GM12801 (cell line): ENCODE measurements around the gene LYPLA2.

Experiments used
- TF ChIP-seq, protein P1 (sequence below): IDR thresholded peaks from one replicate; pipeline ENCODE4 v1.5.1; 2011; ENCODE audit warnings: control low read depth; ENCODE audit not compliant: insufficient read length; ENCODE audit errors: extremely low read depth

LYPLA2 gene

DNA sequence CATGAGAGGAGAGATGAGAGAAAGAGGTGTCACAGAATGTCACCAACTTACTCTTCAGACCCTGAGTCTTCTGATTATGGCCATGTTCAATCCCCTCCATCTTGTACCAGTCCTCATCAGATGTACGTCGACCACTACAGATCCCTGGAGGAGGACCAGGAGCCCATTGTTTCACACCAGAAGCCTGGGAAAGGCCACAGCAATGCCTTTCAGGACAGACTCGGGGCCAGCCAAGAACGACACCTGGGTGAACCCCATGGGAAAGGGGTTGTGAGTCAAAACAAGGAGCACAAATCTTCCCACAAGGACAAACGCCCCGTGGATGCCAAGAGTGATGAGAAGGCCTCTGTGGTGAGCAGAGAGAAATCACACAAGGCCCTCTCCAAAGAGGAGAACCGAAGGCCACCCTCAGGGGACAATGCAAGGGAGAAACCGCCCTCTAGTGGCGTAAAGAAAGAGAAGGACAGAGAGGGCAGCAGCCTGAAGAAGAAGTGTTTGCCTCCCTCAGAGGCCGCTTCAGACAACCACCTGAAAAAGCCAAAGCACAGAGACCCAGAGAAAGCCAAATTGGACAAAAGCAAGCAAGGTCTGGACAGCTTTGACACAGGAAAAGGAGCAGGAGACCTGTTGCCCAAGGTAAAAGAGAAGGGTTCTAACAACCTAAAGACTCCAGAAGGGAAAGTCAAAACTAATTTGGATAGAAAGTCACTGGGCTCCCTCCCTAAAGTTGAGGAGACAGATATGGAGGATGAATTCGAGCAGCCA is 39.7 kb upstream of the LYPLA2 start:
- TF ChIP-seq, protein P1, sequence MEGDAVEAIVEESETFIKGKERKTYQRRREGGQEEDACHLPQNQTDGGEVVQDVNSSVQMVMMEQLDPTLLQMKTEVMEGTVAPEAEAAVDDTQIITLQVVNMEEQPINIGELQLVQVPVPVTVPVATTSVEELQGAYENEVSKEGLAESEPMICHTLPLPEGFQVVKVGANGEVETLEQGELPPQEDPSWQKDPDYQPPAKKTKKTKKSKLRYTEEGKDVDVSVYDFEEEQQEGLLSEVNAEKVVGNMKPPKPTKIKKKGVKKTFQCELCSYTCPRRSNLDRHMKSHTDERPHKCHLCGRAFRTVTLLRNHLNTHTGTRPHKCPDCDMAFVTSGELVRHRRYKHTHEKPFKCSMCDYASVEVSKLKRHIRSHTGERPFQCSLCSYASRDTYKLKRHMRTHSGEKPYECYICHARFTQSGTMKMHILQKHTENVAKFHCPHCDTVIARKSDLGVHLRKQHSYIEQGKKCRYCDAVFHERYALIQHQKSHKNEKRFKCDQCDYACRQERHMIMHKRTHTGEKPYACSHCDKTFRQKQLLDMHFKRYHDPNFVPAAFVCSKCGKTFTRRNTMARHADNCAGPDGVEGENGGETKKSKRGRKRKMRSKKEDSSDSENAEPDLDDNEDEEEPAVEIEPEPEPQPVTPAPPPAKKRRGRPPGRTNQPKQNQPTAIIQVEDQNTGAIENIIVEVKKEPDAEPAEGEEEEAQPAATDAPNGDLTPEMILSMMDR = no peak

DNA sequence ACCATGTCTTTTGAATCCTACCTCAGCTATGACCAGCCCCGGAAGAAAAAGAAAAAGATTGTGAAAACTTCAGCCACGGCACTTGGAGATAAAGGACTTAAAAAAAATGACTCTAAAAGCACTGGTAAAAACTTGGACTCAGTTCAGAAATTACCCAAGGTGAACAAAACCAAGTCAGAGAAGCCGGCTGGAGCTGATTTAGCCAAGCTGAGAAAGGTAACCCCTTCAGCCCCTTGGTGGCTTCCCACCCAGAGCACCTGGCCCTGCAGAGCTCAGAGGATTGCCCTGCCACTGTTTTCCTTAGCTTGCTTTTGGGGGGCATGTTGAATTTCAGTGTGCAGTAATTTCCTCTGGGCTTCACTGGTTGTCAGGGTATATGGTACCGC is 39.1 kb upstream of the LYPLA2 start:
- TF ChIP-seq, protein P1 = no peak

DNA sequence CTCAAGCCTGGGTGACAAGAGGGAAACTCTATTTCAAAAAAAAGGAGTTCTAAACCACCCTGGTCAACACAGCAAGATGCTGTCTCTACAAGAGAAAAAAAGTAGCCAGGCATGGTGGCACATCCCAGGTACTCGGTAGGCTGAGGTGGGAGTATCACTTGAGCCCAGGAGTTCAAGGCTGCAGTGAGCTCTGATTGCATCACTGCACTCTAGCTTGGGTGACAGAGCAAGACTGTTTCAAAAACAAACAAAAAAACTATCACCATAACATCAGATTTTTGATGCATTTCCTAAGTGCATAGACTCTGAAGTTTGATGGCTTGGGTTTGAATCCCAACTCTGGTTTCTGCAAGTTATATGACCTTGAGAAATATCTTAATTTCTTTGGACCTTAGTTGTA is 38.0 kb upstream of the LYPLA2 start:
- TF ChIP-seq, protein P1 = no peak

DNA sequence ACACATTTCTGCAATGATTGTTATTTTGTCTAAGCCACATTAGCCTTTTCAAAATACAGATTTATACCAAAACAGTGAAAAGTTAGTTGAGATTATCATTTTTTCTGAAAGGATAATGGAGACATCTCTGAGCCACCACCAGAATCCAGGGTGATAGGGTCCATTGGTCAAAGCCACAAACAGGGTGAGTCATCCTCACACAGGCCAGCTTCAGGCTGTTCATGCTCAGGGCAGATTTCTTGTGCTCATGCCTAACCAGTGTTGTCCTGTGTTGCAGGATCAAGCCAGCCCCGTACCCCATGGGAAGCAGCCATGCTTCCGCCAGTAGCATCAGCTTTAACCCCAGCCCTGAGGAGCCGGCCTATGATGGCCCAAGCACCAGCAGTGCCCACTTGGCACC is 34.3 kb upstream of the LYPLA2 start:
- TF ChIP-seq, protein P1 = no peak

DNA sequence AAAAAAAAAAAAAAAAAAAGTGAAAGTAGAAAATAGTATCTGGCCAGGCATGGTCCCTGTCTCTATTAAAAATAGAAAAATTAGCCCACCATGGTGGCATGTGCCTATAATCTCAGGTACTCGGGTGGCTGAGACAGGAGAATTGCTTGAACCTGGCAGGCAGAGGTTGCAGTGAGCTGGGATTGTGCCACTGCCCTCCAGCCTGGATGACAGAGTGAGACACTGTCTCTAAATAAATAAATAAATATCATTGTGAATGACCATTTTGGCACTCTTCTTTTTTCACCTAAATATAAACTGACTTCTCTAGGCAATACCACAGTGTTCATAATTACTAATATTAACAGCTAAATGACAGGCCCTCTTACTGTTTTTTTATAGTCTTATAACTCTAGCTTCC is 33.1 kb upstream of the LYPLA2 start:
- TF ChIP-seq, protein P1 = no peak

DNA sequence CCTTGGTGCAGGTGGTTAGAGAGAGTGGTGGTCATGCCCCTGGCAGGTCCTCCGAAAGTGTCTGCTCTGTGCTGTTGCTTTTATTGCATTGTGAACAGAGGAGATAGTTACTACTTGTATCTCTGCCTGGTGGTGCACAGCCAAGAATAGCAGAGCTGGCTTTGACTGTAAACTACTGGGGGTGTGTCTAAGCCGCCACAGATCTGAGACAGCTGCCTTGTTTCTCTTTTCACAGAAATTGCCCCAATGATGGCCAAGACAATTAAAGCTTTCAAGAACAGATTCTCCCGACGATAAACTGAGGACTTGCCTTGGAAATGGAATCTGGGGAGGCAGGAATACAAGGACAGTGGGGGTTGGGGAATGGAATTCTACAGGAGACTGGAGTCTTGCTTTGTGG is 31.7 kb upstream of the LYPLA2 start:
- TF ChIP-seq, protein P1 = no peak

DNA sequence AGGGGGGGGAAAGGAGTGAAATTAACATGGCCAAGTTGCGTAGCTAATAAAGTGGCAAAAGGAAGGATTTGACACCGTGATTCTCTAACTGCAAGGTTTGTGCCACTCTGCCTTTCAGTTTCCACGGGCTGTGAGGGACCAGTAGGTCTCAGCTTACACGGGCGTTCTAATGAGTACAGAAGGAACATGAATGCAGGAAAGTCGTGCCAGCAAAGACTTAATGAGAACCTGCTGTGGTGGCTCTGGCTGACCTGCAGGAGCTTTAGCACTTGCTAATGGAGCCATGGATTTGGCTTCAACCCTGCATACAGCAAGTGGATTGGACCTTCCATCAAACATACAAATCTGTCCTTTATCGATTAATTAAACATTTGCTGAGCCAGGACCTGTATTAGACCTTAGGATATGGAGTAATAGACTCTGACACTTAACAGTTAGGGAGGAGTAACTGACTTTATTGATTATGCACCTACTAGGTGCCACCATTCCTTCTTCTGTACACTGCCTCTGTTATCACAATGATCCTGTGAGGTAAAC is 27.8 kb upstream of the LYPLA2 start:
- TF ChIP-seq, protein P1 = no peak
